Thyroid gland (tissue), 4 donors: ENCODE data around the gene AP3D1. TPM values are rescaled to one million over a fixed set of nuclear protein-coding genes. Genes with fewer than 3 reads are reported as not detected.

ENCODE experiments used
- DNase-seq, 2 donors: peaks; one replicate each; pipeline ENCODE4 v3.0.0-alpha.2; 2019
- H3K27ac ChIP-seq, 3 donors: fragments of 200-600 bp; sonication (generic); 1 replicate in 2 of 3; 2 replicates in 1 of 3; pipeline ENCODE4 v1.5.1; 2016 to 2019; ENCODE audit warnings: mild to moderate bottlenecking in 1 of 3, moderate library complexity in 1 of 3
- H3K27me3 ChIP-seq: fragments of 200-600 bp; sonication (generic); one replicate; pipeline ENCODE4 v1.5.1; 2019
- H3K36me3 ChIP-seq, 2 donors: fragments of 200-600 bp; sonication (generic); one replicate each; pipeline ENCODE4 v1.5.1; 2016 to 2019
- H3K4me1 ChIP-seq, 2 donors: fragments of 200-600 bp; sonication (generic); one replicate each; pipeline ENCODE4 v1.5.1; 2017 to 2019
- H3K4me3 ChIP-seq, 3 donors: fragments of 200-600 bp; sonication (generic); replicated peaks in 1 of 3; 1 replicate in 2 of 3; 2 replicates in 1 of 3; pipeline ENCODE4 v1.5.1; 2016; ENCODE audit warnings: mild to moderate bottlenecking in 1 of 3
- H3K9me3 ChIP-seq: fragments of 200-600 bp; sonication (generic); one replicate; pipeline ENCODE4 v1.5.1; 2017
- CTCF ChIP-seq, 6 experiments: fragments of 200-600 bp in 3 of 6; fragments of 450-650 bp in 3 of 6; sonication (generic) in 3 of 6; IDR thresholded peaks; one replicate each; pipeline ENCODE4 v1.5.1; 2016 to 2019; ENCODE audit warnings: antibody characterized with exemption in 6 of 6, mild to moderate bottlenecking in 2 of 6, inconsistent platforms in 1 of 6, moderate library complexity in 1 of 6
- POLR2A ChIP-seq, 2 donors: fragments of 450-650 bp; IDR thresholded peaks; one replicate each; pipeline ENCODE4 v1.6.1; 2017; ENCODE audit warnings: antibody characterized with exemption in 2 of 2, mild to moderate bottlenecking in 2 of 2, moderate library complexity in 1 of 2
- WGBS, 2 donors: methylation state at CpG; one replicate each; pipeline ENCODE4 v1.1.5; 2017; 5-methylcytosine and 5-hydroxymethylcytosine counted together
- intact Hi-C: fragments of 100-400 bp; cut with DNase I; formaldehyde crosslinking; loops from one replicate; pipeline ENCODE4 v1.15.1; 2023
- total RNA-seq, 4 donors: library from RNA; depleted of rRNA; stranded (reverse); fragments of >200 nt; gene quantifications; one replicate each; pipeline ENCODE4 v1.2.3, GENCODE V29; 2016

The AP3D1 gene
- total RNA-seq, 4 donors from 2014 or later: 62.5 to 121 (median 118) TPM

GRCh38 chr19:2139385-2140137 lies 11.8 kb downstream of the AP3D1 start:
- no peak for DNase-seq
- H3K27me3 ChIP-seq: no peaks in the 10 kb centered on the region
- TF ChIP-seq CTCF (IDR thresholded peaks at IDR 0.05) (no peak), POLR2A (IDR thresholded peaks at IDR 0.05) (no peak)
- no peak overlapping the region for H3K4me3 ChIP-seq
- no peaks in the 10 kb centered on the region for H3K9me3 ChIP-seq
- H3K36me3 ChIP-seq: peaks cover 20 to 26% of the 10 kb centered on the region in 2 donors
- no peak overlapping the region for H3K27ac ChIP-seq
- intact Hi-C loops: loop anchor here (10.0 kb wide), 1 partner anchor 255 kb away; no protein-coding TSS in a partner anchor
- peaks cover 0 to 4% of the 10 kb centered on the region in 2 donors for H3K4me1 ChIP-seq
- WGBS, 2 donors: 89 to 92% methylated on average over 16 to 22 of the region's 22 CpGs

GRCh38 chr19:2138061-2138728 lies 13.2 kb downstream of the AP3D1 start:
- intact Hi-C loops: no loop called here
- no peak for DNase-seq
- Histone ChIP-seq H3K4me3 (no peak overlapping the region), H3K27ac (no peak overlapping the region), H3K27me3 (no peaks in the 10 kb centered on the region), H3K9me3 (no peaks in the 10 kb centered on the region), H3K4me1 (peaks cover 0 to 4% of the 10 kb centered on the region in 2 donors), H3K36me3 (peaks cover 20 to 28% of the 10 kb centered on the region in 2 donors)
- TF ChIP-seq POLR2A (IDR thresholded peaks at IDR 0.05) (no peak), CTCF (IDR thresholded peaks at IDR 0.05) (no peak)
- WGBS, 2 donors: 91 to 98% methylated on average over 5 to 23 of the region's 23 CpGs

- Histone ChIP-seq H3K27ac (no peak overlapping the region), H3K4me3 (no peak overlapping the region), H3K4me1 (no peaks in the 10 kb centered on the region), H3K9me3 (no peaks in the 10 kb centered on the region), H3K27me3 (no peaks in the 10 kb centered on the region), H3K36me3 (peaks cover 20 to 40% of the 10 kb centered on the region in 2 donors)
- DNase-seq: no peak
- no peak for TF ChIP-seq POLR2A (IDR thresholded peaks at IDR 0.05)
- TF ChIP-seq CTCF (IDR thresholded peaks at IDR 0.05): no peak
- WGBS, 2 donors: 87% methylated on average over 17 of the region's 23 CpGs; no CpG with 5 or more reads in 1 of the 2 donors
- intact Hi-C loops: no loop called here
These were observed 14.6 kb downstream of the AP3D1 start for GRCh38 chr19:2136796-2137195.

GRCh38 chr19:2135474-2136402 lies 15.6 kb downstream of the AP3D1 start:
- TF ChIP-seq POLR2A (IDR thresholded peaks at IDR 0.05) (no peak), CTCF (IDR thresholded peaks at IDR 0.05) (no peak)
- no peak for DNase-seq
- peaks cover 20 to 40% of the 10 kb centered on the region in 2 donors for H3K36me3 ChIP-seq
- H3K27ac ChIP-seq: no peak overlapping the region
- H3K9me3 ChIP-seq: no peaks in the 10 kb centered on the region
- intact Hi-C loops: no loop called here
- H3K4me1 ChIP-seq: no peaks in the 10 kb centered on the region
- no peak overlapping the region for H3K4me3 ChIP-seq
- WGBS, 2 donors: 95 to 97% methylated on average over 36 to 37 of the region's 50 CpGs
- H3K27me3 ChIP-seq: no peaks in the 10 kb centered on the region
